Smooth muscle cell (in vitro differentiated cells): ENCODE data around the gene MAPK10. TPM values are rescaled to one million over a fixed set of nuclear protein-coding genes. Genes with fewer than 3 reads are reported as not detected.
"Not testable (repeated sequence)": the region's sequence is repeated elsewhere in the genome, so short reads cannot be mapped to it uniquely, and the experiment has no call there.

ENCODE experiments used
- DNase-seq: peaks from one replicate; lab custom pipeline; 2025; ENCODE audit not compliant: unreplicated experiment; lab: John Stamatoyannopoulos, UW
- H2AFZ ChIP-seq: fragments of 200-600 bp; sonication (generic); 2 replicates; pipeline ENCODE4 v1.6.0; 2016; ENCODE audit warnings: antibody characterized with exemption, low read depth, mild to moderate bottlenecking
- H3F3A ChIP-seq: fragments of 200-600 bp; sonication (generic); 2 replicates; pipeline ENCODE4 v1.6.0; 2017; ENCODE audit warnings: antibody characterized with exemption, low read depth
- H3K27ac ChIP-seq: fragments of 200-600 bp; sonication (generic); 2 replicates; pipeline ENCODE4 v1.5.1; 2016; ENCODE audit warnings: low read depth, mild to moderate bottlenecking
- H3K27me3 ChIP-seq: fragments of 200-600 bp; sonication (generic); 2 replicates; pipeline ENCODE4 v1.6.1; 2016; ENCODE audit warnings: low read depth, mild to moderate bottlenecking
- H3K36me3 ChIP-seq: fragments of 200-600 bp; sonication (generic); 2 replicates; pipeline ENCODE4 v1.5.1; 2016; ENCODE audit warnings: low read depth
- H3K4me1 ChIP-seq: fragments of 200-600 bp; sonication (generic); 2 replicates; pipeline ENCODE4 v1.5.1; 2016; ENCODE audit warnings: low read depth
- H3K4me2 ChIP-seq: fragments of 200-600 bp; sonication (generic); 2 replicates; pipeline ENCODE4 v1.6.0; 2016; ENCODE audit warnings: mild to moderate bottlenecking
- H3K4me3 ChIP-seq: fragments of 200-600 bp; sonication (generic); 2 replicates; pipeline ENCODE4 v1.5.1; 2016; ENCODE audit warnings: mild to moderate bottlenecking
- H3K79me2 ChIP-seq: fragments of 200-600 bp; sonication (generic); 2 replicates; pipeline ENCODE4 v1.6.0; 2016; ENCODE audit warnings: low read depth, mild to moderate bottlenecking
- H3K9ac ChIP-seq: fragments of 200-600 bp; sonication (generic); 2 replicates; pipeline ENCODE4 v1.6.0; 2016; ENCODE audit warnings: low read depth
- H3K9me3 ChIP-seq: fragments of 200-600 bp; sonication (generic); replicated peaks from 2 replicates; pipeline ENCODE4 v1.5.1; 2016; ENCODE audit warnings: low read depth
- H4K20me1 ChIP-seq: fragments of 200-600 bp; sonication (generic); 2 replicates; pipeline ENCODE4 v1.6.0; 2016; ENCODE audit warnings: low read depth
- CTCF ChIP-seq: fragments of 200-600 bp; sonication (generic); IDR thresholded peaks from 2 replicates; pipeline ENCODE4 v1.5.1; 2017; ENCODE audit warnings: borderline replicate concordance, mild to moderate bottlenecking, antibody characterized with exemption; ENCODE audit not compliant: insufficient read depth, poor library complexity, severe bottlenecking
- WGBS: methylation state at CpG from one replicate; pipeline ENCODE4 v1.1.7; 2016; ENCODE audit warnings: low lambda C conversion rate; 5-methylcytosine and 5-hydroxymethylcytosine counted together
- polyA plus RNA-seq: library from polyadenylated mRNA; unstranded; fragments of >200 nt; fragmentation: Nextera tagmentation; extraction: Ambion mirVana; gene quantifications from 2 replicates; pipeline ENCODE4 v1.2.1, GENCODE V29; 2016
- total RNA-seq: library from RNA; depleted of rRNA; stranded (reverse); fragments of >200 nt; gene quantifications from 2 replicates; pipeline ENCODE4 v1.2.3, GENCODE V29; 2014

Gene MAPK10
- total and polyA plus RNA-seq, 2 experiments from 2014 or later = 2.4 to 13.3 TPM

- Histone ChIP-seq H3K79me2 (no peaks in the 10 kb centered on the region), H3F3A (no peaks in the 10 kb centered on the region), H3K4me1 (peaks cover 3% of the 10 kb centered on the region)
Observed at GRCh38 chr4:85965529-85965928, 394.3 kb downstream of the MAPK10 start.

GRCh38 chr4:85965017-85965416, 394.8 kb downstream of the MAPK10 start:
- H3K27me3 ChIP-seq, DNase-seq, H3K9me3 ChIP-seq, H4K20me1 ChIP-seq, H3K4me2 ChIP-seq, H3K79me2 ChIP-seq, H3F3A ChIP-seq, H3K9ac ChIP-seq, H3K4me1 ChIP-seq, H3K4me3 ChIP-seq, H2AFZ ChIP-seq, H3K36me3 ChIP-seq, H3K27ac ChIP-seq: not testable (repeated sequence)
- 97% methylated on average over 4 of the region's 4 CpGs for WGBS

More at GRCh38 chr4:85965529-85965928, 394.3 kb downstream of the MAPK10 start:
- Histone ChIP-seq H3K4me2 (no peak overlapping the region), H3K27ac (no peak overlapping the region), H3K4me3 (no peak overlapping the region), H2AFZ (no peak overlapping the region), H3K36me3 (no peaks in the 10 kb centered on the region), H4K20me1 (no peaks in the 10 kb centered on the region), H3K27me3 (no peaks in the 10 kb centered on the region), H3K9me3 (no peaks in the 10 kb centered on the region), H3K9ac (no peak overlapping the region)
- no peak for DNase-seq
- 93% methylated on average over 1 of the region's 1 CpG for WGBS
- TF ChIP-seq CTCF = no peak

GRCh38 chr4:85964298-85964697, 395.6 kb downstream of the MAPK10 start:
- Histone ChIP-seq H3K27ac (no peak overlapping the region), H3K4me1 (peaks cover 3% of the 10 kb centered on the region), H3K36me3 (no peaks in the 10 kb centered on the region), H3F3A (no peaks in the 10 kb centered on the region), H3K4me3 (no peak overlapping the region), H3K27me3 (no peaks in the 10 kb centered on the region), H3K79me2 (no peaks in the 10 kb centered on the region), H3K4me2 (no peak overlapping the region), H3K9me3 (no peaks in the 10 kb centered on the region), H2AFZ (no peak overlapping the region), H3K9ac (no peak overlapping the region), H4K20me1 (no peaks in the 10 kb centered on the region)
- no peak for DNase-seq
- TF ChIP-seq CTCF = no peak

- 95% methylated on average over 1 of the region's 1 CpG for WGBS
- no peak for DNase-seq
- H3F3A ChIP-seq = no peaks in the 10 kb centered on the region
- H3K4me3 ChIP-seq = no peak overlapping the region
- H4K20me1 ChIP-seq = no peaks in the 10 kb centered on the region
- H3K9me3 ChIP-seq = no peaks in the 10 kb centered on the region
- H3K4me1 ChIP-seq = no peaks in the 10 kb centered on the region
- H2AFZ ChIP-seq = no peak overlapping the region
- no peaks in the 10 kb centered on the region for H3K27me3 ChIP-seq
- H3K36me3 ChIP-seq = no peaks in the 10 kb centered on the region
- H3K79me2 ChIP-seq = no peaks in the 10 kb centered on the region
- H3K4me2 ChIP-seq = no peak overlapping the region
- H3K9ac ChIP-seq = no peak overlapping the region
- TF ChIP-seq CTCF = no peak
- H3K27ac ChIP-seq = no peak overlapping the region
Observed at GRCh38 chr4:85963231-85963630, 396.6 kb downstream of the MAPK10 start.
